ENCODE data around the gene GIPR. TPM values are rescaled to one million over a fixed set of nuclear protein-coding genes. Genes with fewer than 3 reads are reported as not detected.

GIPR gene
- total and polyA plus RNA-seq, 9 donors: 0.02 to 1.6 (median 0.32) TPM; not detected in 3

DNA sequence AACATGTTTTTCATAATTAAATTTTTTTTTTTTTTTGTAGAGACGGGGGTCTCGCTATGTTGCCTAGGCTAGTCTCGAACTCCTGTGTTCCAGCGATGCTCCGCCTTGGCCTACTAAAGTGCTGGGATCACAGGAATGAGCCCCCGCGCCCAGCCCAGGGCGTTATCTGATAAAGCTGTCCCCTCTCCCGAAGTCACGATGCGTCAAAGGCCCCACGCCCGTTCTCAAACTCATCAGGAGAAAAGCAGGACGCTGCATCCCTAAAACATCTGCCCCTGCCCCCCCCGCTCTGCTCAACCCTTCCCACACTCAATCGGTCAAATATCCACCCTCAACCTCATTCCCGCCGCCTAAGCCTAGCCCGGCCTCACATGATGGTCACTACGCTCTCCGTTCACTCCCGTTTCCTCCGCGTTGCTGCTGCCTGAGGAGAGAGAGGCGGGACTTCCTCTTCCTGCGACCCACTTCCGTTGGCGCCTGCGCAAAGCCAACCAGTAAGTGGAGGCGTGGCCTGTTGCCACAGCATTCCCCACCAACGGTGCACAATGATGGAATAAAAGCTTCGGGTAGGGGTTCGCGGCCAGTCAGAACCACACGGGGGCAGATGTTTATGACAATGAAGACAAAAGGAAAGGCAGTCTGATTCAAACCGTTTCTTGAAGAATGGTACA lies 23.6 kb downstream of the GIPR start, which contains the start of gene SNRPD2:
TSS of gene SNRPD2 (minus strand) at position 438 of the 671 bp plus-strand sequence. CDS start at position 373, 65 bp downstream.
- H3K27ac ChIP-seq: peak within 1 kb of the TSS; percentile 7 to 88
- peak within 1 kb of the TSS; percentile 57 for H3K4me3 ChIP-seq
- intact Hi-C loops (cut with DNase I): loop anchor here in 3 of 4 donors (5.0 kb wide), 2 partner anchors 76 to 169 kb away; partner anchors contain the start of gene SIX5 (in 2 of the 3)
- WGBS, 3 donors: 0 to 1% (median 1%) methylated on average over 36 of the region's 36 CpGs
- H3K9me3 ChIP-seq: no peaks in the 10 kb centered on the region
- peak; percentile 92 to 95 (median 94) for DNase-seq
- H3K36me3 ChIP-seq: no peaks in the 10 kb centered on the region
- no peaks in the 10 kb centered on the region for H3K27me3 ChIP-seq
- TF ChIP-seq POLR2A (IDR thresholded peaks at IDR 0.05): peak; percentile 90
- no peak for TF ChIP-seq EP300 (IDR thresholded peaks at IDR 0.05)
- H3K4me1 ChIP-seq (ENCODE audit: insufficient read depth): peaks cover 3% of the 10 kb centered on the region

DNA sequence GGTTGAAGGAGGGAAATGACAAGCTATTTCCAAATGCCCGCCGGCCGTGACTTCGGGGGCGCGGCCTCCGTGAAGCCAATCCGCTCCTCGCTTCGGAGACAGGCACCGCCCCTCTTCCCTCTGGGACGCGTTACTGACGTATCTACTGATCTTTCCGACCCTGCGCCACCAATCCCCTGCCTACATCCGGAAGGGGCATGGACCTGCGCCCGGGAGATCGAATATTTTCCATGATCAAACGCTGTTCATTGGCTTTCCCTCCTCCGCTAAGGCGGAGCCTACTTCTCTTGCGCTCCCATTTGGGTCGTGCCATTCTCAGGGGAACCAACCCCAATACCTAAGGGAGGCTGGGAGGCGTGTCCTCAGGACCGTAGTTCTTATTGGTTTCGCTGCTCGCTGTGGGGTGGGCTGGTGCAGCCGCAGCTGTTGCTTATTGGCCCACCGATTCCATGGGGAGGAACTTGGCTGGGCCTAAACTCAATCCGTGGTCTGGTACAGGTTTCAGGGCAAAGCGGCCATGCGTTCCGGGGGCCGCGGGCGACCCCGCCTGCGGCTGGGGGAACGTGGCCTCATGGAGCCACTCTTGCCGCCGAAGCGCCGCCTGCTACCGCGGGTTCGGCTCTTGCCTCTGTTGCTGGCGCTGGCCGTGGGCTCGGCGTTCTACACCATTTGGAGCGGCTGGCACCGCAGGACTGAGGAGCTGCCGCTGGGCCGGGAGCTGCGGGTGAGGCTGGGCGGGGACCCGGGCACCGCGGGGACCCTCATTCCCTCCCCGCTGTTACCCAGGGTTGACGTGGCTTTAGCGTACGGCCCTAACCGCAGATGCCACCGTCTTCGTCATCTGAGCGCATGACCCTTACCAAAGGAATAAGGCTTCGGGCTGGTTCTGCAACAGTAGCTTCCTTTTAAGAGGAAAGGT lies 24.4 kb downstream of the GIPR start, which contains the start of gene QPCTL:
TSS of gene QPCTL (plus strand) at position 480 of the 919 bp plus-strand sequence. CDS start at position 518, 38 bp downstream.
- H3K9me3 ChIP-seq: no peaks in the 10 kb centered on the region
- no peaks in the 10 kb centered on the region for H3K36me3 ChIP-seq
- intact Hi-C loops (cut with DNase I): loop anchor here in 3 of 4 donors (5.0 kb wide), 2 partner anchors 75 to 170 kb away; partner anchors contain the start of gene SIX5 (in 2 of the 3)
- H3K27ac ChIP-seq: peak within 1 kb of the TSS; percentile 7 to 88
- 0 to 1% (median 0%) methylated on average over 53 to 70 of the region's 70 CpGs for WGBS, 3 donors
- peaks cover 3% of the 10 kb centered on the region for H3K4me1 ChIP-seq (ENCODE audit: insufficient read depth)
- TF ChIP-seq EP300 (IDR thresholded peaks at IDR 0.05) (no peak), POLR2A (IDR thresholded peaks at IDR 0.05) (no peak)
- TF ChIP-seq, protein P1, sequence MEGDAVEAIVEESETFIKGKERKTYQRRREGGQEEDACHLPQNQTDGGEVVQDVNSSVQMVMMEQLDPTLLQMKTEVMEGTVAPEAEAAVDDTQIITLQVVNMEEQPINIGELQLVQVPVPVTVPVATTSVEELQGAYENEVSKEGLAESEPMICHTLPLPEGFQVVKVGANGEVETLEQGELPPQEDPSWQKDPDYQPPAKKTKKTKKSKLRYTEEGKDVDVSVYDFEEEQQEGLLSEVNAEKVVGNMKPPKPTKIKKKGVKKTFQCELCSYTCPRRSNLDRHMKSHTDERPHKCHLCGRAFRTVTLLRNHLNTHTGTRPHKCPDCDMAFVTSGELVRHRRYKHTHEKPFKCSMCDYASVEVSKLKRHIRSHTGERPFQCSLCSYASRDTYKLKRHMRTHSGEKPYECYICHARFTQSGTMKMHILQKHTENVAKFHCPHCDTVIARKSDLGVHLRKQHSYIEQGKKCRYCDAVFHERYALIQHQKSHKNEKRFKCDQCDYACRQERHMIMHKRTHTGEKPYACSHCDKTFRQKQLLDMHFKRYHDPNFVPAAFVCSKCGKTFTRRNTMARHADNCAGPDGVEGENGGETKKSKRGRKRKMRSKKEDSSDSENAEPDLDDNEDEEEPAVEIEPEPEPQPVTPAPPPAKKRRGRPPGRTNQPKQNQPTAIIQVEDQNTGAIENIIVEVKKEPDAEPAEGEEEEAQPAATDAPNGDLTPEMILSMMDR (IDR thresholded peaks at IDR 0.05): no peak
- peak within 1 kb of the TSS; percentile 57 for H3K4me3 ChIP-seq
- no peaks in the 10 kb centered on the region for H3K27me3 ChIP-seq
- DNase-seq: peak; percentile 90 to 95 (median 93)

DNA sequence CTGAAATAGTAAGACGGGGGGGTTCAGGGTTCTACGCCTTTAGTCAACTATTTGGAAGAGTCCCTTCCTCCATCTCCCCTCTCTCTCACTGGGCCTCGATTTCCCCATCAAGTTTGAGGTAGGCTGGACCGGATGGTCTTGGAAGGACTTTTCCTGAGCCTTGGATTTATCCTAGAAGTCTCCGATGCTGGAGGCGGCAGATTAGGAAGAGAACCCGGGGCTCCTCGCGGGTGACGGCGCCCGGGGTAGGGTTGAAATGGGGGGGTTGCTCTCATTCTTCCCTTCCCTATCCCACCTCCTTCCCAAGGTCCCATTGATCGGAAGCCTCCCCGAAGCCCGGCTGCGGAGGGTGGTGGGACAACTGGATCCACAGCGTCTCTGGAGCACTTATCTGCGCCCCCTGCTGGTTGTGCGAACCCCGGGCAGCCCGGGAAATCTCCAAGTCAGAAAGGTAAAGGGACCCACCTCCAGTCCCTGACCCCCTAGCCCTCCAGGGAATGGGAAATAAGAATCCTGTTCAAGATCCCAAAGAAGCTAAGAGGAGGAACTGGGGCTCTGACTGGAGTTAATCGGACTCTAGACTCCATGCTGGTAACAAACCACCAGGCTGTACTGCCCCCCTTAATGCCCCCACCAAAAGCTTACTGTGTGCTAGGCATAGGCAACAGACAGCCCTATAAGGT lies 25.2 kb downstream of the GIPR start:
- peak; percentile 64 to 84 (median 80) for DNase-seq
- Histone ChIP-seq H3K4me1 (ENCODE audit: insufficient read depth) (peaks cover 3% of the 10 kb centered on the region), H3K27ac (peak overlapping the region; percentile 7 to 88), H3K4me3 (peak overlapping the region; percentile 57), H3K36me3 (no peaks in the 10 kb centered on the region), H3K9me3 (no peaks in the 10 kb centered on the region), H3K27me3 (no peaks in the 10 kb centered on the region)
- WGBS, 3 donors: 0 to 3% (median 2%) methylated on average over 22 of the region's 22 CpGs
- intact Hi-C loops (cut with DNase I): loop anchor here in 3 of 4 donors (5.0 kb wide), 2 partner anchors 74 to 171 kb away; partner anchors contain the start of gene SIX5 (in 2 of the 3)
- TF ChIP-seq POLR2A (IDR thresholded peaks at IDR 0.05): no peak
- TF ChIP-seq, protein P1 (IDR thresholded peaks at IDR 0.05): peak; percentile 61 to 79 (median 67)

DNA sequence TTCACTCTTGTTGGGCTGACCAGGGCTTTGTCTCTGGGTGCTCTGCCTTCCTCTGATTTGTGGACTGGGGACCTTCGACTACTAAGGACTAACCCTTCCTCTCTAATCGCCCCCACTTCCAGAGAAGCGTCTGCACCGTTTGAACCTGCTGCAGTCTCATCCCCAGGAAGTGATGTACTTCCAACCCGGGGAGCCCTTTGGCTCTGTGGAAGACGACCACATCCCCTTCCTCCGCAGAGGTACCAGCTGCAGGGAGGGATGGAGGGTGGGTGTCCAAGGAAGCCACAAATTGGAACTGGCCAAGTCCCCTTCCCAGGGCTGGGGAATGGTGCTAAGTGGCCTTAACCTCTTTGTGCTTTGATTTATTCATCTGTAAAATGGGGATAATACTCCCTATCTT lies 33.7 kb downstream of the GIPR start:
- Histone ChIP-seq H3K4me1 (ENCODE audit: insufficient read depth) (no peaks in the 10 kb centered on the region), H3K4me3 (no peak overlapping the region), H3K36me3 (no peaks in the 10 kb centered on the region), H3K27me3 (no peaks in the 10 kb centered on the region), H3K9me3 (no peaks in the 10 kb centered on the region), H3K27ac (no peak overlapping the region)
- no peak for TF ChIP-seq EP300 (IDR thresholded peaks at IDR 0.05)
- TF ChIP-seq, protein P1 (IDR thresholded peaks at IDR 0.05): no peak
- TF ChIP-seq POLR2A (IDR thresholded peaks at IDR 0.05): no peak
- WGBS, 3 donors: 68 to 90% (median 76%) methylated on average over 7 of the region's 7 CpGs
- DNase-seq: no peak
- intact Hi-C loops (cut with DNase I): no loop called here

Measured in ovary (tissue), 9 donors.